GM19397 (cell line): Measurements from ENCODE around the gene TMEM245.
A peak's percentile ranks its signal among the peaks of the same experiment; 100 is the strongest.

Source experiments
- ATAC-seq: cut with Tn5 transposase; IDR thresholded peaks from one replicate; pipeline ENCODE4 v1.9.1; 2021; ENCODE audit warnings: mild to moderate bottlenecking, moderate library complexity; ENCODE audit not compliant: unreplicated experiment

TMEM245 gene

GRCh38 chr9:109107402-109108240 lies 12.1 kb downstream of the TMEM245 start:
- ATAC-seq = no peak

GRCh38 chr9:109101810-109102209 lies 17.9 kb downstream of the TMEM245 start:
- peak; percentile 72 for ATAC-seq

- no peak for ATAC-seq
These were observed 18.5 kb downstream of the TMEM245 start for GRCh38 chr9:109101202-109101595.

- no peak for ATAC-seq
These were observed 19.1 kb downstream of the TMEM245 start for GRCh38 chr9:109100543-109101201.

- ATAC-seq = no peak
These were observed 20.8 kb downstream of the TMEM245 start for GRCh38 chr9:109098960-109099308.

- no peak for ATAC-seq
These were observed 21.4 kb downstream of the TMEM245 start for GRCh38 chr9:109098171-109098959.

- no peak for ATAC-seq
These were observed 22.6 kb downstream of the TMEM245 start for GRCh38 chr9:109097146-109097545.

- no peak for ATAC-seq
These were observed 24.4 kb downstream of the TMEM245 start for GRCh38 chr9:109095321-109095720.

GRCh38 chr9:109094268-109094667 lies 25.5 kb downstream of the TMEM245 start:
- no peak for ATAC-seq

- no peak for ATAC-seq
These were observed 27.2 kb downstream of the TMEM245 start for GRCh38 chr9:109092587-109092986.

GRCh38 chr9:109092051-109092580 lies 27.6 kb downstream of the TMEM245 start:
- no peak for ATAC-seq

GRCh38 chr9:109088221-109088620 lies 31.5 kb downstream of the TMEM245 start:
- ATAC-seq = no peak

GRCh38 chr9:109087795-109088194 lies 32.0 kb downstream of the TMEM245 start:
- no peak for ATAC-seq

GRCh38 chr9:109086221-109086620 lies 33.5 kb downstream of the TMEM245 start:
- ATAC-seq = no peak

GRCh38 chr9:109085510-109085909 lies 34.2 kb downstream of the TMEM245 start:
- no peak for ATAC-seq

- ATAC-seq = no peak
These were observed 35.8 kb downstream of the TMEM245 start for GRCh38 chr9:109083813-109084405.

GRCh38 chr9:109083141-109083540 lies 36.6 kb downstream of the TMEM245 start:
- ATAC-seq = no peak

- no peak for ATAC-seq
These were observed 37.6 kb downstream of the TMEM245 start for GRCh38 chr9:109082091-109082620.

- no peak for ATAC-seq
These were observed 45.4 kb downstream of the TMEM245 start for GRCh38 chr9:109074236-109074889.

GRCh38 chr9:109072821-109073435 lies 46.8 kb downstream of the TMEM245 start:
- no peak for ATAC-seq
